SU-DHL-6 (cell line): ENCODE data around the gene CACNG5.

Source experiments
- CTCF ChIP-seq: fragments of 200-600 bp; sonication (generic); IDR thresholded peaks from one replicate; pipeline ENCODE4 v1.5.1; 2017; ENCODE audit warnings: antibody characterized with exemption, mild to moderate bottlenecking, low read length, moderate library complexity; ENCODE audit not compliant: insufficient read depth, poor library complexity, severe bottlenecking
- EZH2phosphoT487 ChIP-seq: fragments of 200-600 bp; sonication (generic), shearing (Covaris generic); conservative IDR thresholded peaks from 2 replicates; pipeline ENCODE4 v1.6.1; 2018; ENCODE audit warnings: mild to moderate bottlenecking, antibody characterized with exemption, low read length, moderate library complexity, mixed read lengths

DNA sequence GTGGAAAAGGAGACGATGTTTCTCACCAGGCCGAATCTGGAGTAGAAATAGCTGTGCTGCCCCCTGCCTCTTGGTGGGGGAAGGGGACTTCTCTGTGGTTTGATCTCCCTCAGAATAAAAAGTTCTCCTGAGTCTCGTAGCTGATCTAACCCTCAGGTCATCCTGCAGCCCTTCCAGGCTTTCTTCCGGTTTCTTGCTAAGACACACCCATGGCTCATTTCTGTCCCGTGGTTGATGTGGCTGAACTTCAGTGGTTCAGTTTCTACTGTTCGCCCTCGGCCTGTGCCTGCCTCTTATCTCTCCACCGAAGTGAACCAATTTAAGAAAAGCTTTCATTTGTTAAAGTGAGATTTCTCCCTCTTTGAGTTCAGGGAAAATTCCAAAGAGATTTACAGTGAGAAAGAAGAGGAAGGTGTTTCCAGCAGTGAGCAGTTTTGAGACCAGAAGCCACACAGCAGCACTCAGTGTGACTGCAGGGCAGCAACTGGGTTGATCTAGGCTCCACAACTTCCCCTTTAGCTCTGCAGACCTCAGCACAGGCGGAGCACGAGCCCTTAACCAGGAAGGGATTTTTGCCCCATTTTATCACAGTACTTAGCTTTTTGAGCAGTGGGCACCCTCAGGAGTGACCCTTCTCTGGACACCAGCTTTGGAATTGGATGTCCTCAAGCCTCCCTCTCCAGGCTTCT lies 34.9 kb upstream of the CACNG5 start:
- no peak for TF ChIP-seq CTCF
- no peak for TF ChIP-seq EZH2phosphoT487
